Measurements from ENCODE around the gene KLK3.

GRCh38 chr19:50821622-50822021 lies 33.1 kb upstream of the KLK3 start:
- TF ChIP-seq FOXP2 (optimal IDR thresholded peaks at IDR 0.05; ENCODE audit: control extremely low read depth, extremely low read length, insufficient read depth) (no peak), EZH2 (IDR thresholded peaks at IDR 0.05) (no peak)
